NT2/D1 (cell line): ENCODE data around the gene CCNT2.

Source experiments
- SUZ12 ChIP-seq: IDR thresholded peaks from 2 replicates; pipeline ENCODE4 v1.6.1; 2011; ENCODE audit not compliant: insufficient read length, insufficient read depth; ENCODE audit errors: extremely low read depth
- ZNF274 ChIP-seq: IDR thresholded peaks from 2 replicates; pipeline ENCODE4 v1.6.1; 2011; ENCODE audit warnings: mild to moderate bottlenecking, low read depth, low read length

- TF ChIP-seq SUZ12 (no peak), ZNF274 (no peak)
Measured at GRCh38 chr2:134954065-134954464, 35.4 kb downstream of the CCNT2 start.
